Ecto neural progenitor cell (in vitro differentiated cells): Measurements from ENCODE around the gene HBG2.
"Not testable (repeated sequence)": the region's sequence is repeated elsewhere in the genome, so short reads cannot be mapped to it uniquely, and the experiment has no call there.

Experiments
- DNase-seq: peaks from one replicate; pipeline ENCODE4 v3.0.0-alpha.2; 2018; ENCODE audit warnings: low spot score

Gene HBG2

DNA sequence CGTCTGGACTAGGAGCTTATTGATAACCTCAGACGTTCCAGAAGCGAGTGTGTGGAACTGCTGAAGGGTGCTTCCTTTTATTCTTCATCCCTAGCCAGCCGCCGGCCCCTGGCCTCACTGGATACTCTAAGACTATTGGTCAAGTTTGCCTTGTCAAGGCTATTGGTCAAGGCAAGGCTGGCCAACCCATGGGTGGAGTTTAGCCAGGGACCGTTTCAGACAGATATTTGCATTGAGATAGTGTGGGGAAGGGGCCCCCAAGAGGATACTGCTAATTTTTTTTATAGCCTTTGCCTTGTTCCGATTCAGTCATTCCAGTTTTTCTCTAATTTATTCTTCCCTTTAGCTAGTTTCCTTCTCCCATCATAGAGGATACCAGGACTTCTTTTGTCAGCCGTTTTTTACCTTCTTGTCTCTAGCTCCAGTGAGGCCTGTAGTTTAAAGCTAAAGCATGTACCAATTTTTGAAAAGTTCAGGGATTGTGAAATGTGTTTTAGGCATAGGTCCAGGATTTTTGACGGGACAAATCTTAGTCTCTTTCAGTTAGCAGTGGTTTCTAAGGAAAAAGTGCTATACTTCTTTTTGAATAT is 4.7 kb downstream of the HBG2 start, which contains the start of gene HBG1:
Gene HBG1 (minus strand): TSS at position 51 of the 590 bp plus-strand sequence. CDS start 53 bp downstream, outside the sequence.
- not testable (repeated sequence) for DNase-seq

DNA sequence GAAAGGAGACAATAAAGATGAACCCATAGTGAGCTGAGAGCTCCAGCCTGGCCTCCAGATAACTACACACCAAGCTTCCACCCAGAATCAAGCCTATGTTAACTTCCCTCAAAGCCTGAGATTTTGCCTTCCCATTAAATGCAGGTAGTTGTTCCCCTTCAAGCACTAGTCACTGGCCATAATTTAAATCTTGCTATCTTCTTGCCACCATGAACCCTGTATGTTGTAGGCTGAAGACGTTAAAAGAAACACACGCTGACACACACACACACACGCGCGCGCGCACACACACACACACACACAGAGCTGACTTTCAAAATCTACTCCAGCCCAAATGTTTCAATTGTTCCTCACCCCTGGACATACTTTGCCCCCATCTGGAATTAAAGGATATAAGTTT is 6.1 kb downstream of the HBG2 start:
- not testable (repeated sequence) for DNase-seq

DNA sequence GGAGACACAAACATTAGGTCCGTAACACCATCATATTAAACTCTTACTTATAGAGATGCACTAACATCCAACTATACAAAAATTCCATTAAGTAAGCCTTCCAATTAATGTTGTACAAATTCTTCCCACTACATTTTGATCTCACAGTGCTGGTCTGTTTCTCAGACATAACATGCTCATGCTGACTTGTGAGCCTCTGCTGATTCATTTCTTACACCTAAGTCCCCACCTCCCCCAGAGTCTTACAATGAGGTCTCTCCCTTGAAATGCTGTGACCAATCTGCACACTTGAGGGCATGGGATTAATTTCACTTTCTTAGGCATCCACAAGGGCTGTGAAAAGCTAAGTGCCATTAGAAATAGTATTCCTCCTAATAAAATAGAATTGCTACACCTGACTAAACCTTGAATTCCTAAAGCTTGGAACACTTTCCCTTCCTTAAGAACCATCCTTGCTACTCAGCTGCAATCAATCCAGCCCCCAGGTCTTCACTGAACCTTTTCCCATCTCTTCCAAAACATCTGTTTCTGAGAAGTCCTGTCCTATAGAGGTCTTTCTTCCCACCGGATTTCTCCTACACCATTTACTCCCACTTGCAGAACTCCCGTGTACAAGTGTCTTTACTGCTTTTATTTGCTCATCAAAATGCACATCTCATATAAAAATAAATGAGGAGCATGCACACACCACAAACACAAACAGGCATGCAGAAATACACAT is 6.9 kb downstream of the HBG2 start:
- no peak for DNase-seq

DNA sequence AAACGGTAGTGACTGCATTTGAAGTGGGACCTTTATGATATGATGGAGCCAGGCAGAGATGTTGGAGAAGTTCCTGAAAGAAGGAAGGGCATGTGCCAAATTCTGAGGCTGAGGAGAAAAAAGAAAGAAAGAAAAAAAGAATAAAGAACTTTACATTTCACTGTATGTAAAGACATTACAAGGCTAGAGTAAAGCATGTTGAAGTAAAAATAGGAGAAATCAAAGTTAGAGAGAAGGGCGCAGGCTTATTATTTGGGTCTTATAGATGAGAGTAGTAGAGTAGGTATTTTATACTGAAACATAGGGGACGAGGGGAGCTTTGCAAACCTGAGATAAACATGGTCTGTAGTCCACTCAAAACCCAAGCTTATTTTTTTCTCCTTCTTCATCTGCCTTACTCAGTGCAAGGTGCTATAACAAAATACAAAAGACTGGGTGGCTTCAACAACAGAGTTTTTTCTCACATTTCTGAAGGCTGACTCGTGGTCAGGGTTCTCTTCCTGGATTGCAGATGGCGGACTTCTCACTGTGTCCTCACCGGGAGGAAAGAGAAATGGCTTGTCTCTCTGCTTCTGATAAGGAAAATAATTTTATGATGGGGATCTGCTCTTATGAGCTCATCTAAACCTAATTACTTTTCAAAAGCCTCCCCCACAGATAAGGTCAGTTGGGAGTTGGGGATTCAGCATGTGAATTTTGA is 7.7 kb downstream of the HBG2 start:
- no peak for DNase-seq

DNA sequence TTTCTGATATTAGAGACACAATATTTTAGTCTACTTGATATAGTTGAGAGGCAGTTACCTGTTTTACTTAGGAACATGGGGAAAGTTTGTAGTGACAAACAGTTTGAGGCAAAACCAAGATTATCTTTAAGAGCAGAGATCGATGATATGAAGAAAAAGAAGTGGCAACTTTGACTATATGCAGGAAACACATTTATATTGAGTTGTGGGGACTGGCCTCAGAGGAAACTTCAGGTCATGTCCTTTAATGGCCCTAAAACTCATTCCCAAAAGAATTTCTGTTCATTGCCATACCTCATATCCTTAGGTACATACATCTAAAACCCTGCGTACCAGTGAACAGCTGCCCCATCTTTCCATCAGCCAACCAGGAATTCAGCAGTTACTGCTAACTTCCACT is 9.4 kb downstream of the HBG2 start:
- no peak for DNase-seq

DNA sequence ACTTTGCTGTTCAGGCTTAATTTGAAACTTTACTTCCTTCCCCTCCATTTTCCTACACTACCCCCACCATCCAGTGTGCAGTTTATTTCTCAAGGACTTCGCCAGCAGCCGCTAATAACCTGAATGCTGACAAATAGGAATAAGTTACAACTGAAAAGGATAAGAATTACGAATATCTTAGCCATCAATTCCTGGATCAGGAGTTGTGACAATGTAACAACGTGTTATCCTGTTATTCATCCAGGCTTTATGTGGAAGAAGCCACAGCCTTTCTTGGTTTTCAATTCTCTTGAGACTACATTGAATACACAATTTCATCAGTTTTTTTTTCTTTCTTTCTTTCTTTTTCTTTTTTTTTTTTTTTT is 10.8 kb downstream of the HBG2 start:
- no peak for DNase-seq

DNA sequence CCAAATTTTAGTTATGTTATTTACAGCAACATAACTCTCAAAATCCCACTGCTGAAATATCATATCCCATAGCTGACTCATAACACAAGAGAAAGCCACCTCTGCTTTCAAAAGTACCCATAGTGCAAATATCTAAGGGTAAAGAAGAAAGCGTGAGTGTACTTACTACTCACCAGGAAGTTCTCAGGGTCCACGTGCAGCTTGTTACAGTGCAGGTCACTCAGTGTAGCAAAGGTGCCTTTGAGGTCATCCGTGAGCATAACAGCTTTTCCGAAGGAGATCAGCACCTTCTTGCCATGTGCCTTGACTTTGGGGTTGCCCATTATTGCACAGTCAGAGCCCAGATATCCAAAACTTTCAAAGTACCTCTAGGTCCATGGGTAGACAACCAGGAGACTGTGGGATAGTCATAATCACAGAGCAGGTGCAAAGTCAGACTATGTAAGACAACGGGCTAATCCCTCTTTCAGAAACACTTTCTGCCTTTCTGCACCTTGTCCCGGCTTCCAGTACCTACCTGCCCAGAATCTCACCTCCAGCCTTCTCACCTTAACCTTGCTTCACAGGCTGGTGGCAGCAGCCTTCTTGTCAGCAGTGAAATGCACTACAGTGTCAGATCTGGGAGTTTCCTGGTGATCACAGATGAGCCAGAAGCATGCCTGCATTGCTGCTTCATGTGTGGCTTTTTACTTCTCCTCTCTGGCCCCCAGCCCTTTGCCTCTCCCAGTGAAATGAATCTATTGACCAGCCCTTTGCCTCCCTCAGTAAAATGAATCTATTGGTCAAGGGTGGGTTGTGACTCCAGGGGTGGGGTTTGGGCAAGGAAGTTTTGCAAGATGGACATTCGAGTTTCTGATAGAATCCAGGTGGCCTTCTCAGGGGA is 11.4 kb downstream of the HBG2 start:
- DNase-seq: no peak

DNA sequence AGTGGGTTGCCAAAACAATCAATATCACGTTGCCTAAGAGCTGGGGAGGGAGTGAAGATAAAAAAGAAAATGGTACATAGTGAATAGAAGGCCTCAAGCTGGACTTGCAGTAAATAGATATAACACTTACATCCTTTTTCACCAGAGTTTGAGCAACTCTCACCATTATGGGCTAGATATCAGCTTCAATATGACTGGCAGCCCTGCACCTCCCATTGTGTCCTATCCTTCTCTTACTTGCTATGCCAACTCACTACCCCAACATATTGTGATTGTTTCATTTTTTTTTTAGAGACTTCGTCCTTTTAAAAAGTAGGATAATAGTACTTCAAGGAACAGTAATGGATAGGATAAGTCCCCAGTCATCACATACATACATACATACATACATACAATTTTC is 12.4 kb downstream of the HBG2 start:
- DNase-seq: no peak

DNA sequence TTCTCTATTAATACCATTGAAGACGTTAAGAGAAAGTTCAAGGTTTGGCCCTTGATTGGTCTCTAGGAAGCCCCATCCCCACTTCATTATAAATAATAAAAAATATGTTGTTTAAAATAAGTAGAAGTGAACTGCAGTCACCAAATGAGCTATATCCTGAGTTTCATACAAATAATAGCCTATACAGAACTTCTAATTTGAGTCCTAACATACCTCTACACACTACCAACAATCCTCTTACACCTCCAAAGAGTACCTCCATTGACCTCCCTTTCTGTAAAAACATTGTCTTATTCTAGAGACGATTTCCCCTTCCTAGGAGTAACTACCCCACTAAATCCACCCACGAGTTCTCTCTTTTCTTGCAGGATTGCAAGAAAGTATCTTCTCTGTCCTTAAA is 13.1 kb downstream of the HBG2 start:
- DNase-seq: no peak

DNA sequence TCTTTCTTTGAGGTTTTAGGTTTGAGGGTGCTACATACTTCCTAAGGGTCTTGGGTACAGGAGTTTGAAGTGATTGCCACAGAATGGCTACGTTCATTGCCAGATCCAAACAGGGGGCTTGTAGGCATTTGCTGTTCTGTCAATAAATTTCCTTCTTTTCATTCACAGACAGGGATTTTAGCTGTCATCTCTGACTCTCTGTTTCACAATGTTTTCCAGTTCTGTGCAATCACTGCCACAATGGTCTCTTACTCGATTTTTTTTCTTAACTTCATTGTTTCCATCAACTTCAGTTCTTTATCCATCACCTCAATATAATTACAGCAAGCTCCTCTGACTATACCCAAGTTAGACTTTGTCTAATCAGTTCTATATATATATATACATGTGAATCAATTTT is 14.1 kb downstream of the HBG2 start:
- no peak for DNase-seq

DNA sequence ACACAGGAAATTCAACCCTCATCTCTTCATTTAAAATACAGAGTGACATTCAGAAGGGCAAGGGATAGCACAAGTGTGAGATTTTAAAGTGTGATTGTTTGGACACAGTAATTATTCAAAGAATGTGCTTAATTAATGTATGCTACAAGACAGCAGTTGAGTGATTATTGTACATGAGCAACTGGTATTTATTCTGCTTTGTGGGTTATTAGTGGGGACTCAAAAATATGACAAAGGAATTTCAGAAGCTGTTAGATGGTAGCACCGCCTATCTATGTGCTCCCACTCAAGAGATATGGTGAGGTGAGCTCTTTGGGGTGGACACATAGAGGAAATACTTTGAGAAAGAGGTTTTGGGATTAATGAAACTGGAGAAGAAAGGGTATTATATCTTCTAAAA is 14.5 kb downstream of the HBG2 start:
- no peak for DNase-seq

DNA sequence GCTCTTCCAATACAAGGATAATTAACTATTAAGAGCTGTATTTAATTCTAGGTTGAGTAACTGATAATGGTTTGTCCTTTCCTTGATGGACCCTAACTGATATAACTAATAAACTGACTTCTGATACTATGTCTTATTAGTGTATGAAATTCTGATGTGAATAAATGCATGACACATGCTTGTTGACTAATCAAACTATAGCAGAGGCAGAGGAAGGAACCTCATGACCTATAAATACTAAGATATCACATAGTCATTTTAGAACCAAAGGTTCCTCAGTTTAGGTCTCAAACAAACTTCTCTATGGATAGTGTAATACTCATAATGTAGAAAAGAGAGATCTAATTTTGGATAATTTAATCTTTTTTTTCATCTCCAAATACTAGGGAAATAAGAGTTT is 15.5 kb downstream of the HBG2 start:
- DNase-seq: no peak

DNA sequence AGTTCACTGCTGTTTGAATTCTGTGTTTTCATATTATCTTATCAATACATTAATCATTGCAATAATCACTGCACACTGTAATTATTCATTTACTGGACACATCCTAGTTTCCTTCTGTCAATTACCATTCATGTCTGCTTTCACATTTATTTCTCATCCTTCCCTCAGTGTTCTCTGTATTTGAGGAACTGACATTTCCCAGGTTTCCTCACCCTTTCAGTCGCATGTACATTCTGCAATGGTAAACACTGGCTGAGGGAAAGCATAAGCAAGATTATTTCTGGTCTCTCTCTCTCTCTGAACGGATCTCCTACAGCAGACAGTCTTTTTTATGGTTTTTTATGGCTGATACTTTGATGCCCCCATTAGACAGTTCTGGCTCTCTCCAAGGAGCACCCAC is 16.1 kb downstream of the HBG2 start:
- no peak for DNase-seq

DNA sequence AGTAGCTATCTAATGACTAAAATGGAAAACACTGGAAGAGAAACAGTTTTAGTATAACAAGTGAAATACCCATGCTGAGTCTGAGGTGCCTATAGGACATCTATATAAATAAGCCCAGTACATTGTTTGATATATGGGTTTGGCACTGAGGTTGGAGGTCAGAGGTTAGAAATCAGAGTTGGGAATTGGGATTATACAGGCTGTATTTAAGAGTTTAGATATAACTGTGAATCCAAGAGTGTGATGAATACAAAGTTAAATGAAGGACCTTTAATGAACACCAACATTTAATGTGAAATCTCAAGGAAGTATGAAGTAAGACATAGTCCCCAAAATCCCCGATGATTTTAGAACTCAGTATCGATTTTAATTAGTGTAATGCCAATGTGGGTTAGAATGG is 17.2 kb downstream of the HBG2 start:
- no peak for DNase-seq

DNA sequence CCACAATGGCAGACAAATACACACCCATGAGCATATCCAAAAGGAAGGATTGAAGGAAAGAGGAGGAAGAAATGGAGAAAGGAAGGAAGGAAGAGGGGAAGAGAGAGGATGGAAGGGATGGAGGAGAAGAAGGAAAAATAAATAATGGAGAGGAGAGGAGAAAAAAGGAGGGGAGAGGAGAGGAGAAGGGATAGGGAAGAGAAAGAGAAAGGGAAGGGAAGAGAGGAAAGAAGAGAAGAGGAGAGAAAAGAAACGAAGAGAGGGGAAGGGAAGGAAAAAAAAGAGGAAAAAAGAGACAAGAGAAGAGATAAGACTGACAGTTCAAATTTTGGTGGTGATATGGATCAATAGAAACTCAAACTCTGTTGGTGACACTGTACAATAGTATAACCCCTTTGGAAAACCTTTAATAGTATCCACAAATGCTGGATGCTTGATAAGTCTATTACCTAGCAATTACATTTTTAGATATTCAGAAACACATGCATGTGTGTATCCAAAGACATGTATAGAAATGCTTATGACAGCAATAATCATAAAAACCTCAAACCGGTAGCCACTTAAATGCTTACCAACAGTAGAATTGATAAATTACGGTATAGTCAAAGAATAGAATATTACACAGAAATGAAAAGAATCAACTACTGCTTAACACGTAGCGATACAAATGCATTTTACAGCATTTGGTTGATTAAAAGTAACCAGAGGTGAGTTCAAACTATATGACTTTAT is 19.1 kb downstream of the HBG2 start:
- no peak for DNase-seq

DNA sequence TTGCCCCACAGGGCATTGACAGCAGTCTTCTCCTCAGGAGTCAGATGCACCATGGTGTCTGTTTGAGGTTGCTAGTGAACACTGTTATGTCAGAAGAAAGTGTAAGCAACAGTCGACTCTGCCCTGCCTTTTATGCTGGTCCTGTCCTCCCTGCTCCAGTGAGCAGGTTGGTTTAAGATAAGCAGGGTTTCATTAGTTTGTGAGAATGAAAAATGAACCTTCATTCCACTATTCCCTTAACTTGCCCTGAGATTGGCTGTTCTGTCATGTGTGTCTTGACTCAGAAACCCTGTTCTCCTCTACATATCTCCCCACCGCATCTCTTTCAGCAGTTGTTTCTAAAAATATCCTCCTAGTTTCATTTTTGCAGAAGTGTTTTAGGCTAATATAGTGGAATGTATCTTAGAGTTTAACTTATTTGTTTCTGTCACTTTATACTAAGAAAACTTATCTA is 20.2 kb downstream of the HBG2 start, which contains the start of gene HBD:
Gene HBD (minus strand): TSS at position 103 of the 454 bp plus-strand sequence. CDS start 50 bp downstream, at position 53.
- no peak for DNase-seq

DNA sequence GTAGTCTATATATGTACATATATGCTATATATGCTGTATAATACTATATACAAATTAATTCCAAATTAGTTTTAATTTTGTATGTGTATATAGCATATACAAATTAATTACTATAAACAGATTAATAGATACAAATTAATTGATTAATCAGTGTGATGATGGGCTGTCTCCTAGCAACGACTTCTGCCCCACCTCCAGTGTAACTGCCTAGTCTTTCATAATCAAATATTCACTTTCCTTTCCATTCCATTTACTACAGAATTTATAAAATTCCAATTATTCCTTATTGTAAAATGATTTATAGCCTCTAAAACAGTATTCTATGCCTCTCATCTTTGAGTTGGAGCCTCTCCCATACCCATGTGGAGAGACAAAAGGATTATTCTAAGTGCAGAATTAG is 21.3 kb downstream of the HBG2 start:
- DNase-seq: no peak

DNA sequence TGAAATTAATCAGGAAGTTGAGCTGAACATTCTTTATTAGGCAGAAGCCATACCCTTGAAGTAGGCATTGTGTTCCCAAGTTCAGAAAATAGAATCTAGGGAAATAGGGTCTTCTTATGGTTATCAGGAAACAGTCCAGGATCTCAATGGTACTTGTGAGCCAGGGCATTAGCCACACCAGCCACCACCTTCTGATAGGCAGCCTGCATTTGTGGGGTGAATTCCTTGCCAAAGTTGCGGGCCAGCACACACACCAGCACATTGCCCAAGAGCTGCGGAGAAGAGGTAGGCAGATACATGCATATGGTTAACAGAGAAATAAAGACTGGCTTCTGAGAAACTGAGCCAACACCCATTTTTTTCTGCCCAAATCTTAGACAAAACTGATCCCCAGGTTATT is 21.8 kb downstream of the HBG2 start:
- DNase-seq: no peak

DNA sequence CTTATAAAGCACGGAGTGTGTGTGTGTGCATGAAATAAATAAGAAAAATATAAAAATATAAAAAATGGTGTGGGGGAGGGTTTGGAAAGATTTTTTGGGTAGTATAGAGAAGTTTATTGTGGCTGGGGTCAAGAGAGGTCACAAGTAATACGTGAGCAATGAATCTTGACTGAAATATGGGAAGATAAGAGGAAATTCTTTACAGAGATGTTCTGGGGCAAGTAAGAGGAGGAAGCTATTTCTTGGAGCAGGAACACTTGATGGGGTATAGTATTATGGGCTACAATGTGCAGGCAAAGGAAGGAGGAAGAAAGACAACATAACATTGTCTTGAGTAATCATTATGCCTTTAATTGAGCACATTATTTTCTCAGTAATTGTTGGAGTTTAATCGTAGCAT is 22.4 kb downstream of the HBG2 start:
- DNase-seq: no peak

DNA sequence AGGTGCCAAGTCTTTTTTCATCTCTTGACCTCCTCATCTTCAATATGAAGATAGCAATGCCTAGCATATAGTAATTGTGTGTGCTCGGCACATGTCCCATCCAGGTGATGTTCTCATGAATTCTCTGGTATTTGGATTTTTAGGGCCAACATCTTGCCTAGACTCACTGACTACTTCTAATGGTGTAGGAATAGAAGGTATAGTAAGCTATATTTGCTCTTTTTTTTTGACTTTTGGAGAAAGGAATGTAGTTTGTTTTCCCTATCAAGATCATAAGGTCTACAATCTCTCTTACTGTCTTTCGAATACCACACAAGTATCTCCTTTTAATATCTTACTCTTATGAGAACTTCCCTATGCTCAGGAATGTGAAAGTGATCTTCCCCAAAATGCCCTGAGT is 23.5 kb downstream of the HBG2 start:
- DNase-seq: no peak

DNA sequence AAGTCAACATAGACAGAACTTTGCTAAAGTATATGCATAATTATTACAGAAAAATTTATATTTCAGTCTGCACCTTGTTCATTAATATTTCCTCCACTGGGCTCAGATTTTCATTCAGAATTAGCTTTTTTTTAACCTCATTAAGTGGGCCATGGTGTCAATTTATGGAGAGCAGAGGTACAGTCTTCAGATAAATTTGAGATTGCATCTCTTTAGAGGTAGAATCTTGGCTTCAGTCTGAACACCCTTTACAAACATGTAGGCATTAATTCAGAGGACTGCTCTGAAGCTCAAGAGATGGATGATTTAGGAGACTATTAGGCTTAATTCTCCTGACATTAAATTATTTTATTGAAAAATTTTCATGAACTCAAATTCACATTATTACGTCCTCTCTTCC is 24.3 kb downstream of the HBG2 start:
- no peak for DNase-seq

DNA sequence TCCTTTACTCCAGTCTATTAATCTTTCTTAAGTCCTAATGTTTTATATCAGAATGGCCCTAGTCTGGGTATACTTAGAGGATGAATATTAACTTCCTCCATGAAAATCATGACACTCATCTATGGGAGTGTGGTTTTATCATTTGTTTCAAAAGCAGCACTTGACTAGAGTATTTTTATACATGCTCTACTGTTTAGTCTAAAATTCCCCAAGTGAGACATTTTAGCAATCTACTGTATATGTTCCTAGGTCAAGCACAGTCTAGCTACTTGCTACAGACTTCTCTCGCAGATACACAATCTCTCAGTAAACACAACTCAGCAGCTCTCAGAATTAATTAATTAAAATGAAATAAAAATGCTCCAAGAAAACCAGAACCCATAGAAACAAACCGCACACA is 24.8 kb downstream of the HBG2 start:
- DNase-seq: no peak
